HG03520 (cell line): Measurements from ENCODE around the gene TTC3.
A peak's percentile ranks its signal among the peaks of the same experiment; 100 is the strongest.
"Not testable (repeated sequence)": the region's sequence is repeated elsewhere in the genome, so short reads cannot be mapped to it uniquely, and the experiment has no call there.

Experiments used
- ATAC-seq: cut with Tn5 transposase; IDR thresholded peaks from one replicate; pipeline ENCODE4 v1.9.1; 2021; ENCODE audit warnings: mild to moderate bottlenecking, moderate library complexity; ENCODE audit not compliant: unreplicated experiment

Gene TTC3

GRCh38 chr21:37072988-37073416, at the start of gene TTC3, which contains the start of gene PIGP:
Gene TTC3 (plus strand): TSS chr21:37073254. CDS start chr21:37087258, 14,004 bp downstream.
Gene PIGP (minus strand): TSS chr21:37073071. CDS start chr21:37072515, 556 bp downstream.
- ATAC-seq, result peak; percentile 52

GRCh38 chr21:37026499-37026898, 46.6 kb upstream of the TTC3 start:
- ATAC-seq, result no peak

- no peak for ATAC-seq
Observed at GRCh38 chr21:37028570-37028969, 44.5 kb upstream of the TTC3 start.

GRCh38 chr21:37030864-37031263, 42.2 kb upstream of the TTC3 start:
- ATAC-seq, result no peak

GRCh38 chr21:37032293-37032692, 40.8 kb upstream of the TTC3 start:
- ATAC-seq, result no peak

GRCh38 chr21:37032877-37033471, 40.1 kb upstream of the TTC3 start:
- ATAC-seq, result no peak

GRCh38 chr21:37034394-37034793, 38.7 kb upstream of the TTC3 start:
- not testable (repeated sequence) for ATAC-seq

GRCh38 chr21:37036177-37036576, 36.9 kb upstream of the TTC3 start:
- ATAC-seq, result no peak

GRCh38 chr21:37039411-37040075, 33.5 kb upstream of the TTC3 start:
- no peak for ATAC-seq

- no peak for ATAC-seq
Observed at GRCh38 chr21:37040212-37040611, 32.8 kb upstream of the TTC3 start.

GRCh38 chr21:37041706-37042271, 31.3 kb upstream of the TTC3 start:
- no peak for ATAC-seq

- ATAC-seq, result no peak
Observed at GRCh38 chr21:37043818-37044217, 29.2 kb upstream of the TTC3 start.

GRCh38 chr21:37044643-37045042, 28.4 kb upstream of the TTC3 start:
- no peak for ATAC-seq

GRCh38 chr21:37045149-37045548, 27.9 kb upstream of the TTC3 start:
- ATAC-seq, result no peak

GRCh38 chr21:37045556-37045955, 27.5 kb upstream of the TTC3 start:
- ATAC-seq, result no peak

GRCh38 chr21:37047079-37047478, 26.0 kb upstream of the TTC3 start:
- ATAC-seq, result no peak

- ATAC-seq, result not testable (repeated sequence)
Observed at GRCh38 chr21:37049741-37050140, 23.3 kb upstream of the TTC3 start.

GRCh38 chr21:37055271-37055855, 17.7 kb upstream of the TTC3 start:
- no peak for ATAC-seq

GRCh38 chr21:37057614-37058013, 15.4 kb upstream of the TTC3 start:
- ATAC-seq, result no peak

- no peak for ATAC-seq
Observed at GRCh38 chr21:37058261-37058660, 14.8 kb upstream of the TTC3 start.

- ATAC-seq, result no peak
Observed at GRCh38 chr21:37059181-37059580, 13.9 kb upstream of the TTC3 start.

- no peak for ATAC-seq
Observed at GRCh38 chr21:37060296-37060695, 12.8 kb upstream of the TTC3 start.
